Measurements from ENCODE around the gene TRPM3.

TRPM3 gene

GRCh38 chr9:70601000-70601951, 520.1 kb downstream of the TRPM3 start:
- no peak for DNase-seq

- DNase-seq: no peak
These were observed 520.9 kb downstream of the TRPM3 start for GRCh38 chr9:70600506-70600905.

GRCh38 chr9:70597886-70598285, 523.5 kb downstream of the TRPM3 start:
- no peak for DNase-seq

- DNase-seq: no peak
These were observed 526.2 kb downstream of the TRPM3 start for GRCh38 chr9:70595211-70595610.

- no peak for DNase-seq
These were observed 527.0 kb downstream of the TRPM3 start for GRCh38 chr9:70594386-70594944.

GRCh38 chr9:70593241-70593640, 528.2 kb downstream of the TRPM3 start:
- DNase-seq: no peak

GRCh38 chr9:70590315-70590677, 531.1 kb downstream of the TRPM3 start:
- no peak for DNase-seq

GRCh38 chr9:70589571-70590314, 531.7 kb downstream of the TRPM3 start:
- DNase-seq: no peak

- no peak for DNase-seq
These were observed 532.4 kb downstream of the TRPM3 start for GRCh38 chr9:70588999-70589398.

- DNase-seq: no peak
These were observed 533.0 kb downstream of the TRPM3 start for GRCh38 chr9:70588381-70588780.

- DNase-seq: no peak
These were observed 534.2 kb downstream of the TRPM3 start for GRCh38 chr9:70587201-70587600.

GRCh38 chr9:70586476-70586875, 534.9 kb downstream of the TRPM3 start:
- no peak for DNase-seq

- no peak for DNase-seq
These were observed 539.5 kb downstream of the TRPM3 start for GRCh38 chr9:70581955-70582350.

GRCh38 chr9:70581214-70581954, 540.0 kb downstream of the TRPM3 start:
- no peak for DNase-seq

GRCh38 chr9:70580606-70581195, 540.7 kb downstream of the TRPM3 start:
- no peak for DNase-seq

- no peak for DNase-seq
These were observed 541.7 kb downstream of the TRPM3 start for GRCh38 chr9:70579686-70580085.

- DNase-seq: no peak
These were observed 542.7 kb downstream of the TRPM3 start for GRCh38 chr9:70578720-70579119.

GRCh38 chr9:70577671-70578070, 543.8 kb downstream of the TRPM3 start:
- DNase-seq: no peak

- DNase-seq: no peak
These were observed 545.3 kb downstream of the TRPM3 start for GRCh38 chr9:70576116-70576515.

GRCh38 chr9:70574151-70574837, 547.1 kb downstream of the TRPM3 start:
- DNase-seq: no peak

GRCh38 chr9:70573308-70573707, 548.1 kb downstream of the TRPM3 start:
- no peak for DNase-seq

- no peak for DNase-seq
These were observed 550.2 kb downstream of the TRPM3 start for GRCh38 chr9:70571258-70571657.

Data from activated CD4-positive, alpha-beta T cell treated with anti-CD3 and anti-CD28 coated beads for 1 hour (primary cell).